Loucy (cell line): ENCODE results near the gene SPTBN2.

Source experiments
- H2AFZ ChIP-seq: fragments of 200-600 bp; sonication (generic); 2 replicates; pipeline ENCODE4 v1.6.0; 2016; ENCODE audit warnings: antibody characterized with exemption, mild to moderate bottlenecking, low read length, moderate library complexity
- H3F3A ChIP-seq: fragments of 200-600 bp; 2 replicates; pipeline ENCODE4 v1.6.0; 2016; ENCODE audit warnings: antibody characterized with exemption, low read depth, mild to moderate bottlenecking
- H3K27me3 ChIP-seq: fragments of 200-600 bp; sonication (generic); 2 replicates; pipeline ENCODE4 v1.6.1; 2014; ENCODE audit warnings: low read length, mild to moderate bottlenecking; ENCODE audit not compliant: insufficient read depth, poor library complexity, severe bottlenecking
- H3K36me3 ChIP-seq: fragments of 200-600 bp; sonication (generic); 2 replicates; pipeline ENCODE4 v1.6.1; 2016; ENCODE audit warnings: low read length; ENCODE audit not compliant: insufficient read depth
- H3K4me1 ChIP-seq: fragments of 200-600 bp; sonication (generic); 2 replicates; pipeline ENCODE4 v1.5.1; 2014; ENCODE audit warnings: low read length, mild to moderate bottlenecking; ENCODE audit not compliant: insufficient read depth, poor library complexity, severe bottlenecking
- H3K4me2 ChIP-seq: fragments of 200-600 bp; sonication (generic); 2 replicates; pipeline ENCODE4 v1.6.0; 2014; ENCODE audit warnings: antibody characterized with exemption, low read length, low read depth, mild to moderate bottlenecking; ENCODE audit not compliant: poor library complexity, severe bottlenecking
- H3K4me3 ChIP-seq: fragments of 200-600 bp; sonication (generic); 2 replicates; pipeline ENCODE4 v1.5.1; 2014; ENCODE audit warnings: low read length, mild to moderate bottlenecking, mixed read lengths; ENCODE audit not compliant: poor library complexity, severe bottlenecking
- H3K79me2 ChIP-seq: fragments of 200-600 bp; sonication (generic); 2 replicates; pipeline ENCODE4 v1.6.1; 2014; ENCODE audit warnings: low read length; ENCODE audit not compliant: insufficient read depth
- H3K9ac ChIP-seq: fragments of 200-600 bp; sonication (generic); 2 replicates; pipeline ENCODE4 v1.6.0; 2014; ENCODE audit warnings: mild to moderate bottlenecking, low read depth, low read length, moderate library complexity; ENCODE audit not compliant: poor library complexity, severe bottlenecking
- H3K9me2 ChIP-seq: fragments of 200-600 bp; sonication (generic); replicated peaks from 2 replicates; pipeline ENCODE4 v1.6.1; 2016; ENCODE audit warnings: low read depth, low read length, mixed read lengths
- H3K9me3 ChIP-seq: fragments of 200-600 bp; sonication (generic); 2 replicates; pipeline ENCODE4 v1.6.1; 2014; ENCODE audit warnings: mild to moderate bottlenecking, antibody characterized with exemption, low read length, low read depth; ENCODE audit not compliant: insufficient read depth
- H4K20me1 ChIP-seq: fragments of 200-600 bp; sonication (generic); 2 replicates; pipeline ENCODE4 v1.6.0; 2014; ENCODE audit warnings: antibody characterized with exemption, low read length, mild to moderate bottlenecking; ENCODE audit not compliant: insufficient read depth, poor library complexity, severe bottlenecking
- EZH2phosphoT487 ChIP-seq: fragments of 200-600 bp; IDR thresholded peaks from 2 replicates; pipeline ENCODE4 v1.6.1; 2018; ENCODE audit warnings: antibody characterized with exemption, mild to moderate bottlenecking, moderate library complexity, borderline replicate concordance
- TF ChIP-seq, protein P1 (sequence below): fragments of 200-600 bp; sonication (generic); conservative IDR thresholded peaks from 2 replicates; pipeline ENCODE4 v1.5.1; 2014; ENCODE audit warnings: mild to moderate bottlenecking, antibody characterized with exemption, low read length

SPTBN2 gene

DNA sequence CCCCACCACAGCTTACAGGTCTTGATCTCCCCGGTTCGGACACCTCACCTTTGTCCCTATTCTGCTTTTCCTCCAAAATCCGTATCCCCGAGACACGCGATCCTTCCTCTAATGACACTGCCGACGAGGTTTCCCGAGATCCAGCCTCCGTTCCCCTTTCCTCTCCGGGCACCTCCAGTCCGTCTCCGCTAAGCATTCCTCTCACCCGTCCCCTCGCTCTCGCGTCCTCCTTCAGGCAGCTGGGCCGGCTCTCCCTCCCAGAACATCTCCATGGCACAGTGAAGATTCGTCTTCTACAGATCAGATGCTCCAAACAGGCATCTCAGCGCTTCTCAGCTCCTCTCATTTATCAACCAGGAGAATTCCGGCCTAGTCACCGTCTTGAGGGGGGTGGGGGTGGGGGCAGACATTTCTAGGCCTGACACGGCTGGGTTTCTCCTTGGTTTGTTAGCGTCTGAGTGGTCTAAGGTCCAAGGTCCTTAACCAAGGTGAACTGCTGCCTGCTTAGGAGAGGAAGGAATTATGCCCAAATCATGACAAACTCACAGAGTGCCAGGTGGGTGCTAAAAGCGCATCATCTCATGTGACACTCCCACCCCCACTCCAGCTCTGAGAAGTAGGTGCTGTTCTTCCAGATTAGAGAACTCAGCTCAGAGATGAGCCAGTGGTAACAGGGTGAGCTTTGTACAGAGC is at the start of gene SPTBN2:
SPTBN2 (minus strand) TSS at position 524 of the 693 bp plus-strand sequence. CDS start 7,976 bp downstream, outside the sequence.
- Histone ChIP-seq H3K4me1 (peaks cover 41% of the 10 kb centered on the region), H3K36me3 (no peaks in the 10 kb centered on the region), H2AFZ (peak within 1 kb of the TSS; percentile 47), H3K79me2 (peaks cover 5% of the 10 kb centered on the region; the same call in 1 of the 2 replicates), H3K4me3 (peak within 1 kb of the TSS; percentile 59), H4K20me1 (no peaks in the 10 kb centered on the region), H3K9ac (peak within 1 kb of the TSS; percentile 54), H3K9me3 (no peaks in the 10 kb centered on the region), H3F3A (peaks cover 9% of the 10 kb centered on the region; the same call in 1 of the 2 replicates), H3K9me2 (no peaks in the 10 kb centered on the region), H3K27me3 (no peaks in the 10 kb centered on the region), H3K4me2 (peak within 1 kb of the TSS; percentile 56)
- no peak for TF ChIP-seq EZH2phosphoT487
- TF ChIP-seq, protein P1, sequence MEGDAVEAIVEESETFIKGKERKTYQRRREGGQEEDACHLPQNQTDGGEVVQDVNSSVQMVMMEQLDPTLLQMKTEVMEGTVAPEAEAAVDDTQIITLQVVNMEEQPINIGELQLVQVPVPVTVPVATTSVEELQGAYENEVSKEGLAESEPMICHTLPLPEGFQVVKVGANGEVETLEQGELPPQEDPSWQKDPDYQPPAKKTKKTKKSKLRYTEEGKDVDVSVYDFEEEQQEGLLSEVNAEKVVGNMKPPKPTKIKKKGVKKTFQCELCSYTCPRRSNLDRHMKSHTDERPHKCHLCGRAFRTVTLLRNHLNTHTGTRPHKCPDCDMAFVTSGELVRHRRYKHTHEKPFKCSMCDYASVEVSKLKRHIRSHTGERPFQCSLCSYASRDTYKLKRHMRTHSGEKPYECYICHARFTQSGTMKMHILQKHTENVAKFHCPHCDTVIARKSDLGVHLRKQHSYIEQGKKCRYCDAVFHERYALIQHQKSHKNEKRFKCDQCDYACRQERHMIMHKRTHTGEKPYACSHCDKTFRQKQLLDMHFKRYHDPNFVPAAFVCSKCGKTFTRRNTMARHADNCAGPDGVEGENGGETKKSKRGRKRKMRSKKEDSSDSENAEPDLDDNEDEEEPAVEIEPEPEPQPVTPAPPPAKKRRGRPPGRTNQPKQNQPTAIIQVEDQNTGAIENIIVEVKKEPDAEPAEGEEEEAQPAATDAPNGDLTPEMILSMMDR: no peak

DNA sequence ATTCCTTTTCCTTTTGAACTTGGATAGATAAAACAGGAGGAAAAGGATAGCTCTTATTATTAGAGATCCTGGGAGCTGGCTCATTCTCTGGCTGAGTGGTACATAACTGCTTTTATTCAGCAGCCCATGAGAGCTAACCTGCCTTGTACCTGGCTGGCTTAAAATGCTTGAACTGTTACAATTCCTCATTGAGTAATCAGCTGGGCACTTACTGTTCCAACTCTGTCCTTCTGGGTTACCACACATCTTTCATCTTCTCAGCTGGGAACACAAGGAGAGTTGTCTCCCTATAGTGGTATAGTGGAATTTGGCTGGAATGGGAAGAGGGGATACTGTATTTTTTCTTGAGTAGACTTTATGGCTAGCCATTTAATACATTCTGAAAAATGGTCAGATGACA is 39.8 kb upstream of the SPTBN2 start:
- Histone ChIP-seq H3K79me2 (no peaks in the 10 kb centered on the region), H3K9ac (no peak overlapping the region), H3K4me2 (no peak overlapping the region), H3K36me3 (no peaks in the 10 kb centered on the region), H3K4me3 (no peak overlapping the region), H2AFZ (no peak overlapping the region), H3K9me3 (no peaks in the 10 kb centered on the region), H3K4me1 (peaks cover 8% of the 10 kb centered on the region), H4K20me1 (no peaks in the 10 kb centered on the region), H3K27me3 (no peaks in the 10 kb centered on the region), H3K9me2 (no peaks in the 10 kb centered on the region), H3F3A (no peaks in the 10 kb centered on the region)
- TF ChIP-seq EZH2phosphoT487: no peak
- TF ChIP-seq, protein P1: no peak

DNA sequence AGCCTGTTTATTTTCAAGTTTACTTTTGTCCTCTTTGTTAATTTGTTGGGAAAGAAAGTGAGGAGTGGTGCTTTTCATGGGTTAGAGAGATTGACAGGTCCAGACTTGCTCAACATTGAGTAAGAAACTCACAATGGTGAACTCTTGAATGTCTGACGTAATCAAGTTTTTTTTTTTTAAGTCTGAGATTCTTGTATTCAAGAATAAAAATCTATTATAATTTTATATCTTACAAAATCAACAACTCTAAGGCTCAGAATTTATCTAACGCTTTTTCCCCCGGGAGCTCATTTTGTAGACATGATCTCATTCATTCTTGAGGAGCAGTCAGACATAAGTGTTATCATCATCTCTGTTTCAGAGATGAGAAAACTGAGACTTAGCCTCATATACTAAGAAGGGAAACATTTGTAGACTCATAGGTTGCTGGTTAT is 39.1 kb upstream of the SPTBN2 start:
- Histone ChIP-seq H3K9me3 (no peaks in the 10 kb centered on the region), H3K36me3 (no peaks in the 10 kb centered on the region)

More for the DNA sequence above, 39.1 kb upstream of the SPTBN2 start:
- Histone ChIP-seq H3K4me2 (no peak overlapping the region), H3K4me3 (no peak overlapping the region), H3F3A (no peaks in the 10 kb centered on the region), H3K9me2 (no peaks in the 10 kb centered on the region), H3K9ac (no peak overlapping the region), H3K4me1 (peaks cover 8% of the 10 kb centered on the region), H4K20me1 (no peaks in the 10 kb centered on the region), H3K27me3 (no peaks in the 10 kb centered on the region), H3K79me2 (no peaks in the 10 kb centered on the region), H2AFZ (no peak overlapping the region)
- no peak for TF ChIP-seq EZH2phosphoT487
- TF ChIP-seq, protein P1: no peak
